Keratinocyte (primary cell): Measurements from ENCODE around the gene PLEKHO2. TPM values are rescaled to one million over a fixed set of nuclear protein-coding genes. Genes with fewer than 3 reads are reported as not detected.

ENCODE experiments used
- DNase-seq: peaks from one replicate; pipeline ENCODE4 v3.0.0-alpha.2; 2011; ENCODE audit warnings: low read depth, missing footprints, low spot score
- FAIRE-seq: peaks from 2 replicates; lab custom pipeline; 2011; peaks lifted over from hg19 to GRCh38; lab: Jason Lieb, UNC
- H2AFZ ChIP-seq: 2 replicates; pipeline ENCODE4 v1.6.0; 2012; ENCODE audit warnings: low read length, control low read depth, inconsistent platforms; ENCODE audit not compliant: control insufficient read depth
- H3K27ac ChIP-seq: 2 replicates; pipeline ENCODE4 v1.5.1; 2011; ENCODE audit warnings: low read length; ENCODE audit not compliant: control insufficient read depth, insufficient read depth
- H3K27me3 ChIP-seq: 3 replicates; pipeline ENCODE4 v1.6.0; 2011; ENCODE audit warnings: low read length; ENCODE audit not compliant: control insufficient read depth, insufficient read depth; ENCODE audit errors: extremely low read depth
- H3K36me3 ChIP-seq, 2 experiments: 2 replicates in 1 of 2; 3 replicates in 1 of 2; pipeline ENCODE4 v1.5.1; 2011; ENCODE audit warnings: low read length in 2 of 2, mild to moderate bottlenecking in 1 of 2; ENCODE audit not compliant: control insufficient read depth in 2 of 2, insufficient read depth in 2 of 2; ENCODE audit errors: extremely low read depth in 1 of 2
- H3K4me1 ChIP-seq: 3 replicates; pipeline ENCODE4 v1.5.1; 2011; ENCODE audit warnings: low read length; ENCODE audit not compliant: control insufficient read depth, insufficient read depth; ENCODE audit errors: extremely low read depth
- H3K4me2 ChIP-seq: 3 replicates; pipeline ENCODE4 v1.6.0; 2011; ENCODE audit warnings: low read depth, low read length; ENCODE audit not compliant: control insufficient read depth, insufficient read depth; ENCODE audit errors: extremely low read depth
- H3K4me3 ChIP-seq, 3 experiments: fragments of 200-600 bp in 1 of 3; sonication (generic) in 1 of 3; 2 replicates in 2 of 3; 3 replicates in 1 of 3; pipeline ENCODE4 v1.5.1; 2011 to 2016; ENCODE audit warnings: low read length in 3 of 3, mild to moderate bottlenecking in 3 of 3, control low read depth in 2 of 3, inconsistent platforms in 1 of 3, low read depth in 1 of 3, mixed read lengths in 1 of 3, mixed run types in 1 of 3, moderate library complexity in 1 of 3; ENCODE audit not compliant: control insufficient read depth in 2 of 3, insufficient read depth in 2 of 3; ENCODE audit errors: extremely low read depth in 1 of 3
- H3K79me2 ChIP-seq: 2 replicates; pipeline ENCODE4 v1.6.0; 2012; ENCODE audit warnings: low read length; ENCODE audit not compliant: control insufficient read depth, insufficient read depth
- H3K9ac ChIP-seq: 3 replicates; pipeline ENCODE4 v1.6.0; 2011; ENCODE audit warnings: low read length; ENCODE audit not compliant: control insufficient read depth, insufficient read depth; ENCODE audit errors: extremely low read depth
- H3K9me1 ChIP-seq: 3 replicates; pipeline ENCODE4 v1.6.0; 2011; ENCODE audit warnings: low read length; ENCODE audit not compliant: control insufficient read depth, insufficient read depth; ENCODE audit errors: extremely low read depth
- H3K9me3 ChIP-seq: 2 replicates; pipeline ENCODE4 v1.5.1; 2012; ENCODE audit warnings: low read depth, low read length; ENCODE audit not compliant: control insufficient read depth
- H4K20me1 ChIP-seq: 3 replicates; pipeline ENCODE4 v1.6.0; 2011; ENCODE audit warnings: low read length; ENCODE audit not compliant: control insufficient read depth, insufficient read depth; ENCODE audit errors: extremely low read depth
- EZH2 ChIP-seq: IDR thresholded peaks from one replicate; pipeline ENCODE4 v1.6.1; 2012; ENCODE audit warnings: inconsistent platforms, mild to moderate bottlenecking, low read length, moderate library complexity
- dilution Hi-C: fragments of 300-500 bp; cut with MboI; formaldehyde crosslinking; loops from one replicate; pipeline ENCODE4 v1.7.0; 2020; ENCODE audit warnings: low sequenced_read_pairs; ENCODE audit not compliant: extremely low pct_ligation_motif_present
- polyA plus RNA-seq, 5 experiments: library from polyadenylated mRNA; depleted of rRNA in 3 of 5; stranded (reverse) in 3 of 5; stranded (forward) in 1 of 5; unstranded in 1 of 5; fragments of >200 nt; gene quantifications; 1 replicate in 1 of 5; 2 replicates in 3 of 5; 3 replicates in 1 of 5; pipeline versions ENCODE4 v1.2.1 to v1.2.3, GENCODE V29; 2011 to 2012; ENCODE audit warnings: missing spikeins in 2 of 5, low read depth in 1 of 5, low replicate concordance in 1 of 5
- TF ChIP-seq, protein P1 (sequence below), 3 experiments: IDR thresholded peaks in 1 of 3; conservative IDR thresholded peaks in 1 of 3; optimal IDR thresholded peaks in 1 of 3; 2 replicates in 2 of 3; 3 replicates in 1 of 3; pipeline versions ENCODE3 to v1.5.1; 2011; ENCODE audit warnings: low read length in 3 of 3, mild to moderate bottlenecking in 3 of 3, moderate library complexity in 2 of 3, control low read depth in 1 of 3, inconsistent platforms in 1 of 3; ENCODE audit not compliant: insufficient read depth in 2 of 3; ENCODE audit errors: extremely low read depth in 1 of 3

Gene PLEKHO2
- polyA plus RNA-seq, 1 donor (not counting 4 experiments of a cell fraction or from before 2014, with no cell fraction given) = 8.8 TPM

DNA sequence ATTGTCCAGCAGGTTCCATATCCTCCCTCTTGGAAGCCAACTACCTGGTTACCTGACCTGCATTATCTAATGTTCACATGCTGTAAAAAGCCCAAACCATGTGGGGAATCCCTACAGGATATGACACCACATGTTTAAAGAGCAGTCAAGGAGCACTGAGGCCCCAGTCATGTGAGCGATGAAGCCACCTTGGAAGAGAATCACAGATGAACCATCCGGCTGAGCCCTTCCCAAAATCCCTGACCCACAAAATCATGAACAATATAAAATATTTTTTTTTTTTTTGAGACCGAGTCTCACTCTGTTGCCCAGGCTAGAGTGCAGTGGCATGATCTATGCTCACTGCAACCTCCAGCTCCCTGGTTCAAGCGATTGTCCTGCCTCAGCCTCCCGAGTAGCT lies 59.4 kb downstream of the PLEKHO2 start:
- TF ChIP-seq EZH2 = no peak
- TF ChIP-seq, protein P1, sequence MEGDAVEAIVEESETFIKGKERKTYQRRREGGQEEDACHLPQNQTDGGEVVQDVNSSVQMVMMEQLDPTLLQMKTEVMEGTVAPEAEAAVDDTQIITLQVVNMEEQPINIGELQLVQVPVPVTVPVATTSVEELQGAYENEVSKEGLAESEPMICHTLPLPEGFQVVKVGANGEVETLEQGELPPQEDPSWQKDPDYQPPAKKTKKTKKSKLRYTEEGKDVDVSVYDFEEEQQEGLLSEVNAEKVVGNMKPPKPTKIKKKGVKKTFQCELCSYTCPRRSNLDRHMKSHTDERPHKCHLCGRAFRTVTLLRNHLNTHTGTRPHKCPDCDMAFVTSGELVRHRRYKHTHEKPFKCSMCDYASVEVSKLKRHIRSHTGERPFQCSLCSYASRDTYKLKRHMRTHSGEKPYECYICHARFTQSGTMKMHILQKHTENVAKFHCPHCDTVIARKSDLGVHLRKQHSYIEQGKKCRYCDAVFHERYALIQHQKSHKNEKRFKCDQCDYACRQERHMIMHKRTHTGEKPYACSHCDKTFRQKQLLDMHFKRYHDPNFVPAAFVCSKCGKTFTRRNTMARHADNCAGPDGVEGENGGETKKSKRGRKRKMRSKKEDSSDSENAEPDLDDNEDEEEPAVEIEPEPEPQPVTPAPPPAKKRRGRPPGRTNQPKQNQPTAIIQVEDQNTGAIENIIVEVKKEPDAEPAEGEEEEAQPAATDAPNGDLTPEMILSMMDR (optimal IDR thresholded peaks at IDR 0.05 in 1 of 3, IDR thresholded peaks at IDR 0.05 in 1 of 3, conservative IDR thresholded peaks at IDR 0.05 in 1 of 3; ENCODE audit: extremely low read depth in 1 of 3, insufficient read depth in 2 of 3, low read length in 3 of 3) = no peak
- Histone ChIP-seq H3K9me1 (no peaks in the 10 kb centered on the region), H4K20me1 (no peaks in the 10 kb centered on the region), H3K4me1 (peaks cover 17% of the 10 kb centered on the region), H3K4me2 (no peak overlapping the region), H3K27me3 (no peaks in the 10 kb centered on the region), H2AFZ (no peak overlapping the region), H3K79me2 (no peaks in the 10 kb centered on the region), H3K9ac (no peak overlapping the region), H3K27ac (no peak overlapping the region), H3K4me3 (no peak overlapping the region), H3K36me3 (no peaks in the 10 kb centered on the region), H3K9me3 (peaks cover 2% of the 10 kb centered on the region)
- FAIRE-seq (no peak), DNase-seq (no peak)
- dilution Hi-C loops = no loop called here

DNA sequence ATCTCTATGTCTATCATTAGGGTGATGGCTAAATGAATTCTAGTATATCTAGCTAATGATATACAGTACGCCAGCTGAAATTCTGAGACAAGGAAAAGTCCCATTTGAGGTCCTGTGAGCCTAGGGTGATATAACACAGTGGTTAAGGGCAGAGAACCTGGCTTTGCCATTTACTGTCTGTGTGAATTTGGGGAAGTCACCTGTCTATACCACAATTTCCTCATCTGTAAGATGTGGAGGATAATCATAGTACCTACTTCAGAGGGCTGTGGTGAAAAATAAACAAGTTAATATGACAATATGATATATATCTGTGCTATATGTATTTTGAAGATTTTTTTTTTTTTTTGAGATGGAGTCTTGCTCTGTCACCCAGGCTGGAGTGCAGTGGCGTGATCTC lies 60.2 kb downstream of the PLEKHO2 start:
- Histone ChIP-seq H3K4me1 (peaks cover 15% of the 10 kb centered on the region), H3K36me3 (no peaks in the 10 kb centered on the region), H4K20me1 (no peaks in the 10 kb centered on the region), H3K27ac (no peak overlapping the region), H3K9me1 (no peaks in the 10 kb centered on the region), H3K4me2 (no peak overlapping the region), H3K4me3 (no peak overlapping the region), H3K79me2 (no peaks in the 10 kb centered on the region), H3K9me3 (peaks cover 2% of the 10 kb centered on the region), H3K27me3 (no peaks in the 10 kb centered on the region), H2AFZ (no peak overlapping the region), H3K9ac (no peak overlapping the region)
- dilution Hi-C loops = no loop called here
- TF ChIP-seq, protein P1 (optimal IDR thresholded peaks at IDR 0.05 in 1 of 3, IDR thresholded peaks at IDR 0.05 in 1 of 3, conservative IDR thresholded peaks at IDR 0.05 in 1 of 3; ENCODE audit: extremely low read depth in 1 of 3, insufficient read depth in 2 of 3, low read length in 3 of 3) = no peak
- no peak for TF ChIP-seq EZH2
- no peak for DNase-seq
- FAIRE-seq = no peak
